SK-N-SH (cell line): Measurements from ENCODE around the gene ATG16L1.

Source experiments
- ELF1 ChIP-seq: IDR thresholded peaks from 2 replicates; pipeline ENCODE4 v1.4.0; 2012
- FOXJ3 ChIP-seq: sonication (generic); formaldehyde crosslinking; IDR thresholded peaks from 2 replicates; pipeline ENCODE4 v1.5.1; 2020; ENCODE audit warnings: mild to moderate bottlenecking, missing genetic modification reagents
- POLR2AphosphoS5 ChIP-seq: IDR thresholded peaks from 2 replicates; pipeline ENCODE4 v1.6.1; 2012; ENCODE audit warnings: low read depth, low read length
- TAF1 ChIP-seq: IDR thresholded peaks from 2 replicates; pipeline ENCODE4 v1.6.1; 2012; ENCODE audit warnings: low read depth, mild to moderate bottlenecking, low read length, moderate library complexity, borderline replicate concordance
- TCF12 ChIP-seq: IDR thresholded peaks from 2 replicates; pipeline ENCODE4 v1.4.0; 2012
- TF ChIP-seq, protein P1 (sequence below): fragments of 200-600 bp; sonication (generic); IDR thresholded peaks from 2 replicates; pipeline ENCODE4 v1.6.1; 2017; ENCODE audit warnings: antibody characterized with exemption, mild to moderate bottlenecking, moderate library complexity
- TF ChIP-seq, protein P2 (sequence below): IDR thresholded peaks from 2 replicates; pipeline ENCODE4 v1.4.0; 2012; ENCODE audit warnings: low read depth
- TF ChIP-seq, protein P3 (sequence below): IDR thresholded peaks from 2 replicates; pipeline ENCODE4 v1.6.1; 2012; ENCODE audit warnings: mild to moderate bottlenecking, low read depth, low read length, moderate library complexity

DNA sequence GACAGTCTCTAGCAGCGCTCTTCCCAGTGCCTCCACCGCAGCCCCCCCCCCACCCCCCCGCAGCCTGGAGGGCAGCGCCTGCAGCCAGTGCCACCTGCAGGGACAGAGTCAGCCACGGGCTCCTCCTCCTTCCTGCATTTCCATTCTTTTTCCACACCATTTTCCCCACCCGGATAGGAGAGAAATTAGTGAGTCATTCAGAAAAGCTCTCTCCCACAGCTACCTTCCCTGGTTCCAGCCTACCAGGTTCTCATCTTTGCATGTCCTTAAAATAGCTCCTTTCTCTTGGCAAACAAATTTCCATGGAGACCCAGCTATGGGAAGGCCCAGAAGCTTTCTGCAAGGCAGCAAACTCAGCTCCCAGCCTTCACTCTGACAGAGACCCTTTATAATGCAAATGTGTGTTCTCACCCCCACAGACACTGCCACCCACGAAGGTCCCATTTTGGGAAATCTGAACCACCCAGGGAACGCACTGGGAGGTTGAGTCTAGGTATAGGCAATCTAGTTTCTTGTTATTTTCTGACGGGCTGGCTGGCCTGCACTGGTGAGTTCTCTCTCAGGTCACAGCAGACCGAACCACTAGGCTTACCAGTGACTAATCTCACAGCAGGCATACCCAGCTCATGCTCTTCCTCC is 41.8 kb upstream of the ATG16L1 start:
- TF ChIP-seq ELF1 = no peak
- TF ChIP-seq, protein P1, sequence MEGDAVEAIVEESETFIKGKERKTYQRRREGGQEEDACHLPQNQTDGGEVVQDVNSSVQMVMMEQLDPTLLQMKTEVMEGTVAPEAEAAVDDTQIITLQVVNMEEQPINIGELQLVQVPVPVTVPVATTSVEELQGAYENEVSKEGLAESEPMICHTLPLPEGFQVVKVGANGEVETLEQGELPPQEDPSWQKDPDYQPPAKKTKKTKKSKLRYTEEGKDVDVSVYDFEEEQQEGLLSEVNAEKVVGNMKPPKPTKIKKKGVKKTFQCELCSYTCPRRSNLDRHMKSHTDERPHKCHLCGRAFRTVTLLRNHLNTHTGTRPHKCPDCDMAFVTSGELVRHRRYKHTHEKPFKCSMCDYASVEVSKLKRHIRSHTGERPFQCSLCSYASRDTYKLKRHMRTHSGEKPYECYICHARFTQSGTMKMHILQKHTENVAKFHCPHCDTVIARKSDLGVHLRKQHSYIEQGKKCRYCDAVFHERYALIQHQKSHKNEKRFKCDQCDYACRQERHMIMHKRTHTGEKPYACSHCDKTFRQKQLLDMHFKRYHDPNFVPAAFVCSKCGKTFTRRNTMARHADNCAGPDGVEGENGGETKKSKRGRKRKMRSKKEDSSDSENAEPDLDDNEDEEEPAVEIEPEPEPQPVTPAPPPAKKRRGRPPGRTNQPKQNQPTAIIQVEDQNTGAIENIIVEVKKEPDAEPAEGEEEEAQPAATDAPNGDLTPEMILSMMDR = no peak
- TF ChIP-seq FOXJ3 (CRISPR knock-in tag) = no peak
- no peak for TF ChIP-seq POLR2AphosphoS5
- TF ChIP-seq, protein P2, sequence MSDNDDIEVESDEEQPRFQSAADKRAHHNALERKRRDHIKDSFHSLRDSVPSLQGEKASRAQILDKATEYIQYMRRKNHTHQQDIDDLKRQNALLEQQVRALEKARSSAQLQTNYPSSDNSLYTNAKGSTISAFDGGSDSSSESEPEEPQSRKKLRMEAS = no peak
- TF ChIP-seq, protein P3, sequence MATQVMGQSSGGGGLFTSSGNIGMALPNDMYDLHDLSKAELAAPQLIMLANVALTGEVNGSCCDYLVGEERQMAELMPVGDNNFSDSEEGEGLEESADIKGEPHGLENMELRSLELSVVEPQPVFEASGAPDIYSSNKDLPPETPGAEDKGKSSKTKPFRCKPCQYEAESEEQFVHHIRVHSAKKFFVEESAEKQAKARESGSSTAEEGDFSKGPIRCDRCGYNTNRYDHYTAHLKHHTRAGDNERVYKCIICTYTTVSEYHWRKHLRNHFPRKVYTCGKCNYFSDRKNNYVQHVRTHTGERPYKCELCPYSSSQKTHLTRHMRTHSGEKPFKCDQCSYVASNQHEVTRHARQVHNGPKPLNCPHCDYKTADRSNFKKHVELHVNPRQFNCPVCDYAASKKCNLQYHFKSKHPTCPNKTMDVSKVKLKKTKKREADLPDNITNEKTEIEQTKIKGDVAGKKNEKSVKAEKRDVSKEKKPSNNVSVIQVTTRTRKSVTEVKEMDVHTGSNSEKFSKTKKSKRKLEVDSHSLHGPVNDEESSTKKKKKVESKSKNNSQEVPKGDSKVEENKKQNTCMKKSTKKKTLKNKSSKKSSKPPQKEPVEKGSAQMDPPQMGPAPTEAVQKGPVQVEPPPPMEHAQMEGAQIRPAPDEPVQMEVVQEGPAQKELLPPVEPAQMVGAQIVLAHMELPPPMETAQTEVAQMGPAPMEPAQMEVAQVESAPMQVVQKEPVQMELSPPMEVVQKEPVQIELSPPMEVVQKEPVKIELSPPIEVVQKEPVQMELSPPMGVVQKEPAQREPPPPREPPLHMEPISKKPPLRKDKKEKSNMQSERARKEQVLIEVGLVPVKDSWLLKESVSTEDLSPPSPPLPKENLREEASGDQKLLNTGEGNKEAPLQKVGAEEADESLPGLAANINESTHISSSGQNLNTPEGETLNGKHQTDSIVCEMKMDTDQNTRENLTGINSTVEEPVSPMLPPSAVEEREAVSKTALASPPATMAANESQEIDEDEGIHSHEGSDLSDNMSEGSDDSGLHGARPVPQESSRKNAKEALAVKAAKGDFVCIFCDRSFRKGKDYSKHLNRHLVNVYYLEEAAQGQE = no peak
- no peak for TF ChIP-seq TAF1
- TF ChIP-seq TCF12 = no peak
